GM23248 (cell line): ENCODE results near the gene SCLY. TPM values are rescaled to one million over a fixed set of nuclear protein-coding genes. Genes with fewer than 3 reads are reported as not detected.

Source experiments
- DNase-seq: peaks from one replicate; pipeline ENCODE4 v3.0.0-alpha.2; 2015
- H2AFZ ChIP-seq: fragments of 200-600 bp; sonication (generic); 2 replicates; pipeline ENCODE4 v1.6.1; 2016; ENCODE audit warnings: antibody characterized with exemption
- H3F3A ChIP-seq: fragments of 200-600 bp; sonication (generic); 2 replicates; pipeline ENCODE4 v1.6.1; 2016; ENCODE audit warnings: mild to moderate bottlenecking, antibody characterized with exemption, mixed run types; ENCODE audit not compliant: insufficient read depth
- H3K27ac ChIP-seq: fragments of 200-600 bp; sonication (generic); 2 replicates; pipeline ENCODE4 v1.5.1; 2016; ENCODE audit warnings: mild to moderate bottlenecking
- H3K27me3 ChIP-seq: fragments of 200-600 bp; sonication (generic); replicated peaks from 2 replicates; pipeline ENCODE4 v1.6.1; 2016; ENCODE audit warnings: mild to moderate bottlenecking; ENCODE audit not compliant: insufficient read depth
- H3K36me3 ChIP-seq: fragments of 200-600 bp; sonication (generic); 2 replicates; pipeline ENCODE4 v1.6.1; 2016; ENCODE audit warnings: low read depth, mild to moderate bottlenecking
- H3K4me1 ChIP-seq: fragments of 200-600 bp; sonication (generic); 2 replicates; pipeline ENCODE4 v1.6.1; 2016; ENCODE audit warnings: mild to moderate bottlenecking; ENCODE audit not compliant: insufficient read depth
- H3K4me2 ChIP-seq: fragments of 200-600 bp; sonication (generic); one replicate; pipeline ENCODE4 v1.6.1; 2016; ENCODE audit warnings: mild to moderate bottlenecking; ENCODE audit not compliant: unreplicated experiment
- H3K4me3 ChIP-seq: fragments of 200-600 bp; sonication (generic); 2 replicates; pipeline ENCODE4 v1.5.1; 2016; ENCODE audit warnings: mild to moderate bottlenecking
- H3K79me2 ChIP-seq: fragments of 200-600 bp; sonication (generic); 2 replicates; pipeline ENCODE4 v1.6.1; 2016; ENCODE audit warnings: mild to moderate bottlenecking; ENCODE audit not compliant: insufficient read depth
- H3K9ac ChIP-seq: fragments of 200-600 bp; sonication (generic); 2 replicates; pipeline ENCODE4 v1.6.1; 2016; ENCODE audit warnings: mild to moderate bottlenecking
- H3K9me2 ChIP-seq: fragments of 200-600 bp; sonication (generic); 2 replicates; pipeline ENCODE4 v1.6.1; 2016; ENCODE audit warnings: mixed run types, mild to moderate bottlenecking, moderate library complexity; ENCODE audit not compliant: insufficient read depth
- H3K9me3 ChIP-seq: fragments of 200-600 bp; sonication (generic); one replicate; pipeline ENCODE4 v1.6.1; 2017; ENCODE audit warnings: low read depth
- H4K20me1 ChIP-seq: fragments of 200-600 bp; sonication (generic); 2 replicates; pipeline ENCODE4 v1.6.0; 2016; ENCODE audit not compliant: insufficient read depth
- EZH2 ChIP-seq: fragments of 200-600 bp; sonication (generic); IDR thresholded peaks from 2 replicates; pipeline ENCODE4 v1.6.1; 2018; ENCODE audit warnings: antibody characterized with exemption, mild to moderate bottlenecking; ENCODE audit not compliant: insufficient read depth, poor library complexity, severe bottlenecking
- EZH2phosphoT487 ChIP-seq: fragments of 200-600 bp; sonication (generic); IDR thresholded peaks from 2 replicates; pipeline ENCODE4 v1.6.1; 2018; ENCODE audit warnings: antibody characterized with exemption, moderate library complexity, mild to moderate bottlenecking, low read depth; ENCODE audit not compliant: insufficient read depth
- WGBS, 2 experiments: methylation state at CpG; one replicate each; pipeline ENCODE4 v1.1.6; 2015 to 2017; ENCODE audit warnings: low lambda C conversion rate in 2 of 2, low coverage in 1 of 2; ENCODE audit errors: missing lambda C conversion rate in 2 of 2; 5-methylcytosine and 5-hydroxymethylcytosine counted together
- in situ Hi-C: fragments of 300-500 bp; cut with MboI; formaldehyde crosslinking; loops from 2 replicates; pipeline ENCODE4 v1.15.0; 2020
- polyA plus RNA-seq: library from polyadenylated mRNA; unstranded; fragments of >200 nt; fragmentation: Nextera tagmentation; extraction: Ambion mirVana; gene quantifications from 2 replicates; pipeline ENCODE4 v1.2.1, GENCODE V29; 2016
- total RNA-seq: library from RNA; depleted of rRNA; stranded (reverse); fragments of >200 nt; shearing (Covaris generic); gene quantifications from 2 replicates; pipeline ENCODE4 v1.2.3, GENCODE V29; 2014

Gene SCLY
- total and polyA plus RNA-seq, 2 experiments from 2014 or later = 10.3 to 14.8 TPM

- no peak overlapping the region for H3K27ac ChIP-seq
- no peaks in the 10 kb centered on the region for H3K9me2 ChIP-seq
- H3K27me3 ChIP-seq = no peaks in the 10 kb centered on the region
- no peak for TF ChIP-seq EZH2phosphoT487
- TF ChIP-seq EZH2 = no peak
- no peak overlapping the region for H2AFZ ChIP-seq
- H3K4me2 ChIP-seq = no peak overlapping the region
- DNase-seq = no peak
- in situ Hi-C loops = no loop called here
- no peaks in the 10 kb centered on the region for H4K20me1 ChIP-seq
- H3F3A ChIP-seq = no peaks in the 10 kb centered on the region
- H3K4me3 ChIP-seq = no peak overlapping the region
- no peaks in the 10 kb centered on the region for H3K79me2 ChIP-seq
- H3K9me3 ChIP-seq = no peaks in the 10 kb centered on the region
- H3K9ac ChIP-seq = no peak overlapping the region
- no peaks in the 10 kb centered on the region for H3K36me3 ChIP-seq
- 89 to 90% methylated on average over 14 of the region's 14 CpGs for WGBS, 2 experiments
- no peaks in the 10 kb centered on the region for H3K4me1 ChIP-seq
These were observed 71.1 kb downstream of the SCLY start for GRCh38 chr2:238131761-238132462.

GRCh38 chr2:238132463-238133450 lies 72.0 kb downstream of the SCLY start:
- H3K9me2 ChIP-seq = no peaks in the 10 kb centered on the region
- WGBS, 2 experiments = 89 to 90% methylated on average over 20 to 23 of the region's 23 CpGs
- H3K4me2 ChIP-seq = no peak overlapping the region
- no peaks in the 10 kb centered on the region for H4K20me1 ChIP-seq
- no peak for TF ChIP-seq EZH2
- no peak for TF ChIP-seq EZH2phosphoT487
- H3K79me2 ChIP-seq = no peaks in the 10 kb centered on the region
- H3K9me3 ChIP-seq = no peaks in the 10 kb centered on the region
- no peak overlapping the region for H3K27ac ChIP-seq
- DNase-seq = no peak
- H3K4me1 ChIP-seq = no peaks in the 10 kb centered on the region
- in situ Hi-C loops = no loop called here
- no peaks in the 10 kb centered on the region for H3K36me3 ChIP-seq
- no peaks in the 10 kb centered on the region for H3F3A ChIP-seq
- H3K27me3 ChIP-seq = no peaks in the 10 kb centered on the region
- no peak overlapping the region for H3K9ac ChIP-seq
- no peak overlapping the region for H3K4me3 ChIP-seq
- no peak overlapping the region for H2AFZ ChIP-seq

- H3F3A ChIP-seq = no peaks in the 10 kb centered on the region
- H3K9me2 ChIP-seq = no peaks in the 10 kb centered on the region
- in situ Hi-C loops = no loop called here
- H3K27me3 ChIP-seq = no peaks in the 10 kb centered on the region
- no peaks in the 10 kb centered on the region for H3K36me3 ChIP-seq
- no peak overlapping the region for H3K27ac ChIP-seq
- TF ChIP-seq EZH2 = no peak
- TF ChIP-seq EZH2phosphoT487 = no peak
- H3K4me2 ChIP-seq = no peak overlapping the region
- no peak overlapping the region for H3K4me3 ChIP-seq
- H2AFZ ChIP-seq = no peak overlapping the region
- H3K9me3 ChIP-seq = no peaks in the 10 kb centered on the region
- no peak overlapping the region for H3K9ac ChIP-seq
- H3K4me1 ChIP-seq = no peaks in the 10 kb centered on the region
- H3K79me2 ChIP-seq = no peaks in the 10 kb centered on the region
- DNase-seq = no peak
- H4K20me1 ChIP-seq = no peaks in the 10 kb centered on the region
- WGBS, 2 experiments = 55 to 59% methylated on average over 13 to 14 of the region's 14 CpGs
These were observed 72.9 kb downstream of the SCLY start for GRCh38 chr2:238133499-238134392.

GRCh38 chr2:238134393-238134785 lies 73.6 kb downstream of the SCLY start:
- Histone ChIP-seq H3K27ac (no peak overlapping the region), H3K9me2 (no peaks in the 10 kb centered on the region), H2AFZ (no peak overlapping the region), H3K27me3 (no peaks in the 10 kb centered on the region), H3K36me3 (no peaks in the 10 kb centered on the region), H3K9ac (no peak overlapping the region), H4K20me1 (no peaks in the 10 kb centered on the region), H3F3A (no peaks in the 10 kb centered on the region), H3K4me3 (no peak overlapping the region), H3K4me2 (no peak overlapping the region), H3K79me2 (no peaks in the 10 kb centered on the region), H3K9me3 (no peaks in the 10 kb centered on the region), H3K4me1 (no peaks in the 10 kb centered on the region)
- WGBS, 2 experiments = 77 to 82% methylated on average over 11 of the region's 11 CpGs
- in situ Hi-C loops = no loop called here
- no peak for TF ChIP-seq EZH2phosphoT487
- no peak for TF ChIP-seq EZH2
- no peak for DNase-seq
